ENCODE data around the gene NUP58.
A peak's percentile ranks its signal among the peaks of the same experiment; 100 is the strongest.

Gene NUP58, protein sequence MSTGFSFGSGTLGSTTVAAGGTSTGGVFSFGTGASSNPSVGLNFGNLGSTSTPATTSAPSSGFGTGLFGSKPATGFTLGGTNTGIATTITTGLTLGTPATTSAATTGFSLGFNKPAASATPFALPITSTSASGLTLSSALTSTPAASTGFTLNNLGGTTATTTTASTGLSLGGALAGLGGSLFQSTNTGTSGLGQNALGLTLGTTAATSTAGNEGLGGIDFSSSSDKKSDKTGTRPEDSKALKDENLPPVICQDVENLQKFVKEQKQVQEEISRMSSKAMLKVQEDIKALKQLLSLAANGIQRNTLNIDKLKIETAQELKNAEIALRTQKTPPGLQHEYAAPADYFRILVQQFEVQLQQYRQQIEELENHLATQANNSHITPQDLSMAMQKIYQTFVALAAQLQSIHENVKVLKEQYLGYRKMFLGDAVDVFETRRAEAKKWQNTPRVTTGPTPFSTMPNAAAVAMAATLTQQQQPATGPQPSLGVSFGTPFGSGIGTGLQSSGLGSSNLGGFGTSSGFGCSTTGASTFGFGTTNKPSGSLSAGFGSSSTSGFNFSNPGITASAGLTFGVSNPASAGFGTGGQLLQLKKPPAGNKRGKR

DNA sequence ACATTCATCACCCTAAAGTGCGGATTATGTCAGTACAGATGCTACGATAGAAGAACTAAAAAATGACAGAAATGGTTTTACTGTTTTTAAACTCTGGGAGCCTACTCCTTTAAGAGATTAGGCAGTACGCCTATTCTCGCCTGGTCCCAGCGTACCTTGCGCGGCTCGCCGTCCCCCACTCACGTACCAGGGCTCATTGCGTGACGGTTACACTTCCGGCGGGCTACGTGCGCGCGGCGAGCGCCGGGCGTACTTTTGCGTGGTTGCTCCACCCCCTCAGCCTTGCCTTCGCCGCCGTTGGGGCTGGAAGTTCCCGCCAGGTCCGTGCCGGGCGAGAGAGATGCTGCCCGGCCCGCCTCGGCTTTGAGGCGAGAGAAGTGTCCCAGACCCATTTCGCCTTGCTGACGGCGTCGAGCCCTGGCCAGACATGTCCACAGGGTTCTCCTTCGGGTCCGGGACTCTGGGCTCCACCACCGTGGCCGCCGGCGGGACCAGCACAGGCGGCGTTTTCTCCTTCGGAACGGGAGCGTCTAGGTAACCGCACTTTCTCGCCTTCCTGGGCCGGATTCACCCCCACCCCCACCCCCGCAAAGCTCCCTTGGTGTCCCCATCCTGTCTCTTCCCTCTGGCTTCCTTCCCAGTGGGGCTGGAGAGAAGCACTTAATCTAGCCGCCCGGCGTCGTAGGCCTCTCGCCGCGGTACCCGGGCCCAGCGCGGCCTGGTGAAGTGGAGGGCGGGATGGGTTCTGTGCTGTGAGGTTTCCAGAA, at the start of gene NUP58:
TSS of gene NUP58 (plus strand) at position 279 of the 767 bp plus-strand sequence. CDS start at position 428, 149 bp downstream.
- peak within 1 kb of the TSS; percentile 93 for H3K9ac ChIP-seq
- H4K20me1 ChIP-seq = peaks cover 47% of the 10 kb centered on the region
- peak within 1 kb of the TSS; percentile 77 for H3K4me2 ChIP-seq
- H3K4me1 ChIP-seq = peaks cover 22% of the 10 kb centered on the region
- TF ChIP-seq Cebpa-rat (IDR thresholded peaks at IDR 0.05) = no peak
- H3K27me3 ChIP-seq = no peaks in the 10 kb centered on the region
- peak within 1 kb of the TSS; percentile 83 for H3K4me3 ChIP-seq
- H3K27ac ChIP-seq = peak within 1 kb of the TSS; percentile 88
- peaks cover 33% of the 10 kb centered on the region for H3K36me3 ChIP-seq
- H3K9me3 ChIP-seq = peaks cover 7% of the 10 kb centered on the region; the same call in 1 of the 2 replicates

DNA sequence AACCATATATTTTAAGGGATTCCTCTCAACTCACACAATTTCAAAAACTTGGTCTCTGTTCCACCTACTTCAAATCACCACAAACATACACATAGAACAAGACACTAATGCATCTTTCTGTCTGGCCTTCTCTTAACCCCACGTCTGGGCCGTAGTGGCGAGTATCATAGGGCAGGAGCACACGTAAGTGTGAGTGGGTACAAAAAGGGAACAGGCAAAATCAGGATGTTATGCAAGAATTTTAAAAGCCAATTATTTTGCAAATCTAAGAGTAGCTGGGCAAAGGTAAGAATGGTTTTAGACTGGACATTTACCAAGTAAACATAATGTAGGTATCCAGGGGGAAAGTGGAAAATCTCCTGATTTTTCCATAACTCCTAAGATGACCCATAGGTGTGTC, 49.2 kb upstream of the NUP58 start:
- no peaks in the 10 kb centered on the region for H3K9me3 ChIP-seq
- H3K27me3 ChIP-seq = no peaks in the 10 kb centered on the region
- H3K4me1 ChIP-seq = peaks cover 19% of the 10 kb centered on the region
- H4K20me1 ChIP-seq = no peaks in the 10 kb centered on the region
- no peak for TF ChIP-seq Cebpa-rat (IDR thresholded peaks at IDR 0.05)
- peaks cover 38% of the 10 kb centered on the region for H3K36me3 ChIP-seq
- H3K9ac ChIP-seq = no peak overlapping the region
- no peak overlapping the region for H3K27ac ChIP-seq
- no peak overlapping the region for H3K4me3 ChIP-seq
- no peak overlapping the region for H3K4me2 ChIP-seq

DNA sequence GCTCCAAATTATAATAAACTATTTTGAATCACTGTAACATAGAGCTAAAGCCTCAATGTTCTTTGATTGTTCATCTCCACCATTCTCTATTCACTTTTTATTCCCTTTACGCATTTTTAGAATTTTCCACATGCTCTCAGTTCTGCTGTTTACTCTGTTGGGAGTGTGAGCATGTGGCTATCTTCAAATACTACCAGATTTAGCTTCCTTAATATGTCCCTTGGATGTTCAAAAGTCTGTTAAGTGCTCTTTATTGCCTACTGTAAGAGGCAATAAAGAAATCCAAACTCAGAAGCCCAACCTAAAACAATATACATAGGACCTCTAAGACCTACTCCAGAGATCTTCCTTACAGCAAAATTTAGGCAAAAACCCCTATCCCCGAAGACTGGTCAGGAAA, 48.7 kb upstream of the NUP58 start:
- no peaks in the 10 kb centered on the region for H3K27me3 ChIP-seq
- peaks cover 43% of the 10 kb centered on the region for H3K36me3 ChIP-seq
- H3K4me2 ChIP-seq = no peak overlapping the region
- H3K4me1 ChIP-seq = peaks cover 14% of the 10 kb centered on the region
- no peaks in the 10 kb centered on the region for H4K20me1 ChIP-seq
- no peaks in the 10 kb centered on the region for H3K9me3 ChIP-seq
- no peak overlapping the region for H3K9ac ChIP-seq
- no peak for TF ChIP-seq Cebpa-rat (IDR thresholded peaks at IDR 0.05)
- no peak overlapping the region for H3K27ac ChIP-seq
- no peak overlapping the region for H3K4me3 ChIP-seq

DNA sequence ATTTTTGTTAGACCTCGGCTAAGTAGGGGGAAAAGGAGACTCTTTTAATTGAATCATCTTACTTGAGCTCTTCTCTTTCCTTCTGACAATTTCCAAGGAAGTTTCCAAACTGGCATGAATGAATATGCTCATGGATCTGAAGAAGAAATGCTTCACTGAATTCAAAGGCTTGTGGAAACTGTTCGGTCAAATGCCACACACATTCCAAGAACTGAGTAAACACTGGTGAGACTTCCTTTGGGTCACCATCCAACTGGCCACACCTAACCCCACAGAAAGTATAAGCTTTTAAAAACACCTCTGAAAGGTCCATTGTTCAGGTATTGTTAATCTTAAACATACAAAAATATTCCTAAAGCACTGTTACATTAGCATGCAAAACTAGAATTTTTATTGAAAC, 47.7 kb upstream of the NUP58 start:
- TF ChIP-seq Cebpa-rat (IDR thresholded peaks at IDR 0.05) = no peak
- no peaks in the 10 kb centered on the region for H4K20me1 ChIP-seq
- H3K27me3 ChIP-seq = no peaks in the 10 kb centered on the region
- H3K27ac ChIP-seq = no peak overlapping the region
- no peaks in the 10 kb centered on the region for H3K9me3 ChIP-seq
- no peak overlapping the region for H3K9ac ChIP-seq
- peaks cover 44% of the 10 kb centered on the region for H3K36me3 ChIP-seq
- peaks cover 4% of the 10 kb centered on the region; the same call in 1 of the 2 replicates for H3K4me1 ChIP-seq
- no peak overlapping the region for H3K4me2 ChIP-seq
- H3K4me3 ChIP-seq = no peak overlapping the region

DNA sequence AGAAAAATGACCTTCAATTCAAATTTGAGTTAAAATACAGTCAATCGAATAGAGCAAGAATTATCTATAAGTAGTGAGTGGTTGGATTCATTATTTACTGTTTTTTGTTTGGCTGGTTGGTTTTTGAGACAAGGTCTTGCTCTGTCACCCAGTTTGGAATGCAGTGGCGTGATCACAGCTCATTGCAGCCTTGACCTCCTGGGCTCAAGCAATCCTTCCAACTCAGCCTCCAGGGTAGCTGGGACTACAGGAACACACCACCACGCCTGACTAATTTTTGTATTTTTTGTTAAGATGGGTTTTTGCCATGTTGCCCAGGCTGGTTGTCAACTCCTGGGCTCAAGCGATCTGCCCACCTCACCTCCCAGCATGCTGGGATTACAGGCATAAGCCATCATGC, 39.2 kb upstream of the NUP58 start:
- H3K9me3 ChIP-seq = no peaks in the 10 kb centered on the region
- no peak overlapping the region for H3K4me3 ChIP-seq
- H3K4me2 ChIP-seq = no peak overlapping the region
- no peaks in the 10 kb centered on the region for H3K27me3 ChIP-seq
- H3K9ac ChIP-seq = no peak overlapping the region
- no peak for TF ChIP-seq Cebpa-rat (IDR thresholded peaks at IDR 0.05)
- no peak overlapping the region for H3K27ac ChIP-seq
- no peaks in the 10 kb centered on the region for H4K20me1 ChIP-seq
- H3K36me3 ChIP-seq = peaks cover 75% of the 10 kb centered on the region
- no peaks in the 10 kb centered on the region for H3K4me1 ChIP-seq

DNA sequence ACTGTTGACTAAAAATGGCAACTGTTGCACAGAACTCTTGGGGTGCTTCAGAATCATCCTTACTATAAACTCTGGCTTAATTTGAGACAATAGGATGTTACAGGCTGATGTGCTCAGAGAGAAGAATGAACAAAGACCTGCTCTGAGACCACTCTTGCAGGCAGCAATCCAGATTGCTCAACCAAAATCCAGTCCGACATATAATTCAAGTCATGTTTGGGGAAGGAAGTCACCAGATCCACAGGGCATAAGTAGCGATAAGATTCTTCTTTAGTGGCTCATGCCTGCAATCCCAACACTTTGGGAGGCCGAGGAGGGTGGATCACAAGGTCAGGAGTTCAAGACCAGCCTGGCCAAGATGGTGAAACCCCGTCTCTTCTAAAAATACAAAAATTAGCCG, 34.7 kb upstream of the NUP58 start:
- no peaks in the 10 kb centered on the region for H3K27me3 ChIP-seq

DNA sequence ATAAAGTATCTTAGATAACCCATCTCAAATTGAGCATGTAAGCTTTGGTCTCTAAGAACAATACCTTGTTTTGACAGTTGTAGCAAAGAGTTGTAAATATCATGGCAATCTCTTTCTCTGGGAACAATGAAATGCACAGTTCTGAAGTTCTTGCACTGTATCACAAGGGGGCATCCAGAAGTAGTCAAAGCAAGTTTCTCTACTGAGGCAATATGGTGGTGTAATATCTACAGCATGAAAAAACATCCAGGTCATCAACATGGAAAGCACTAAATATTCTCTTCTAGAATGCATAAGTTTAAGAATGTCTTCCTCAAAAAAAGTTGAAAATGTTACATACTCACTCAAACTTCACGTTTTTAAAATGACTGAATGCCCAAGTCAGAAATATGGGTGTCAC, 33.7 kb upstream of the NUP58 start:
- Histone ChIP-seq H4K20me1 (peaks cover 24% of the 10 kb centered on the region), H3K36me3 (peaks cover 77% of the 10 kb centered on the region), H3K4me2 (no peak overlapping the region), H3K9ac (no peak overlapping the region), H3K27me3 (no peaks in the 10 kb centered on the region), H3K9me3 (no peaks in the 10 kb centered on the region), H3K4me1 (peaks cover 8% of the 10 kb centered on the region), H3K4me3 (no peak overlapping the region), H3K27ac (no peak overlapping the region)
- no peak for TF ChIP-seq Cebpa-rat (IDR thresholded peaks at IDR 0.05)

More for the DNA sequence above, 34.7 kb upstream of the NUP58 start:
- no peak overlapping the region for H3K27ac ChIP-seq
- H3K4me2 ChIP-seq = no peak overlapping the region
- H3K9ac ChIP-seq = no peak overlapping the region
- peaks cover 77% of the 10 kb centered on the region for H3K36me3 ChIP-seq
- H3K4me1 ChIP-seq = peaks cover 8% of the 10 kb centered on the region
- peaks cover 24% of the 10 kb centered on the region for H4K20me1 ChIP-seq
- no peaks in the 10 kb centered on the region for H3K9me3 ChIP-seq
- H3K4me3 ChIP-seq = no peak overlapping the region
- TF ChIP-seq Cebpa-rat (IDR thresholded peaks at IDR 0.05) = no peak

DNA sequence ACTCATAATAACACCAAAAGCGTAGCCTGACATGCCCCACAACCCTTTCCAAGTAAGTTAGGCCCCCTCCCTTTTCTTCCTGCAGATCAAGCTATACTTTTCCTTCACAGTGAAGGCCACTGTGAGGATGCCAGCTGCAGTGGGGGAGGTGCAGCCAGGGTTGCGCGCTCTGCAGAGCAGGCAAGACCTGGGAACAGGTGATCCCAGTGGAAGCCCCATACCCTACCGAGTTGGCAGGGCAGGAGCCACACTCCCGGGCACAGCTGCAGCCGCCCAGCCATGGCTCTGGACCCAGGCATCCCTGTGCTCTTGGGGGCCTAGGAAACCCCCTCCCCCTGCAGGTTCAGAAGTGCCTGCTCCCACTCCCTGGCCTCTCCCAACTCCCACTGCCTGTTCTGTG, 32.9 kb upstream of the NUP58 start:
- no peak for TF ChIP-seq Cebpa-rat (IDR thresholded peaks at IDR 0.05)
- Histone ChIP-seq H3K4me3 (no peak overlapping the region), H3K27ac (no peak overlapping the region), H3K4me2 (no peak overlapping the region), H3K36me3 (peaks cover 76% of the 10 kb centered on the region), H3K27me3 (no peaks in the 10 kb centered on the region), H3K4me1 (peaks cover 8% of the 10 kb centered on the region), H4K20me1 (peaks cover 24% of the 10 kb centered on the region), H3K9ac (no peak overlapping the region), H3K9me3 (no peaks in the 10 kb centered on the region)

DNA sequence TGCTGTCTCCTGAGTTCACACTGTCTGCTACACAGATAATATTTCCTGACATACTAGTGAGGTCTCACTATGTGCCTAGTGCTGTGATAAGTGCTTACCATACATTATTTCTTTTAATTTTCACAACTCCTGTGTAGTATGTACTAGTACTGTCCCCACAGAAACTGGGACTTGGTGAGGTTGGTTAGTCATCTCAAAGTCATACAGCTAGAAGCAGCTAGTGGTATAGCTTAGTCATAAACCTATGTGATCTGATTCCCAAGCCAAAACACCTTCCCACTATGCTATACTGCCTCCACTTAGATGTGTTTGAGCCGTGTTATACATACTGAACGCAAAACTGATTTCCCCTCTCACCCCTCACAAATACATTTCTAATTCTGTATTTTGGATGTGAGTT, 24.7 kb upstream of the NUP58 start:
- TF ChIP-seq Cebpa-rat (IDR thresholded peaks at IDR 0.05) = no peak
- H3K9ac ChIP-seq = no peak overlapping the region

DNA sequence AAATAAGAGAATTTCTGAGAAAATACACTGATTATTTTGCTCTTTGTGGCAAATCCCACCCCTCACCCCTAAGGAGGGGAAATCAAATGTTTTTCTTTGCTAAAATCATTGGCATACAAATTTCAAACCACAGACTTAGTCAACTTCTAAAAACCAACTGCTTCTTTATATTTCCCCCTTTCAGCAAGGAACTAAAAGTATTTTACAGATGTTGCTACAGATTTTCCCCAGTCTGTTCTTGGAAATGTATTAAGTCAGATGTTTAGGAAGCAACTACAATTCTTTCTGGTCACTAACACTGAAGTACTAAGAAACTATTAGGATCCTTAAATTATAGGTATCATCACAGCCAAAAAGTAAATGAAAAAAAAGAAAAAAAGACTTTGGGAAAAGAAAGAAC, 21.0 kb upstream of the NUP58 start:
- Histone ChIP-seq H3K4me2 (no peak overlapping the region), H4K20me1 (peaks cover 48% of the 10 kb centered on the region), H3K36me3 (0 out of 2 replicates have a peak, but pooled peaks cover 9% of the 10 kb centered on the region), H3K4me1 (peaks cover 20% of the 10 kb centered on the region), H3K27me3 (no peaks in the 10 kb centered on the region), H3K27ac (no peak overlapping the region), H3K9me3 (no peaks in the 10 kb centered on the region), H3K4me3 (no peak overlapping the region), H3K9ac (no peak overlapping the region)
- TF ChIP-seq Cebpa-rat (IDR thresholded peaks at IDR 0.05) = no peak

More for the DNA sequence above, 24.7 kb upstream of the NUP58 start:
- H3K27me3 ChIP-seq = no peaks in the 10 kb centered on the region
- peaks cover 26% of the 10 kb centered on the region for H3K36me3 ChIP-seq
- H3K9me3 ChIP-seq = no peaks in the 10 kb centered on the region
- no peak overlapping the region for H3K27ac ChIP-seq
- H3K4me1 ChIP-seq = peaks cover 8% of the 10 kb centered on the region
- H3K4me3 ChIP-seq = no peak overlapping the region
- H3K4me2 ChIP-seq = no peak overlapping the region
- peaks cover 41% of the 10 kb centered on the region for H4K20me1 ChIP-seq

Measured in BLaER1 (cell line).